ENCODE measurements around the gene LCLAT1.

GRCh38 chr2:30627151-30627550 lies 180.1 kb downstream of the LCLAT1 start:
- TF ChIP-seq POLR2A (IDR thresholded peaks at IDR 0.05), result no peak
- no peak for TF ChIP-seq CTCF (IDR thresholded peaks at IDR 0.05)
- TF ChIP-seq POLR2AphosphoS5 (IDR thresholded peaks at IDR 0.05), result no peak
- TF ChIP-seq EP300 (IDR thresholded peaks at IDR 0.05), result no peak

All from suprapubic skin (tissue), 4 donors.